K562 (cell line): ENCODE measurements around the gene CCN5. TPM values are rescaled to one million over a fixed set of nuclear protein-coding genes. Genes with fewer than 3 reads are reported as not detected.

Source experiments
- ARID3A ChIP-seq: IDR thresholded peaks from 2 replicates; pipeline ENCODE4 v1.6.1; 2012; ENCODE audit warnings: low read depth, low read length, improper control_type of control experiment, borderline replicate concordance
- CBFA2T3 ChIP-seq: fragments of 450-650 bp; IDR thresholded peaks from 2 replicates; pipeline ENCODE4 v1.6.1; 2017
- EZH2 ChIP-seq: IDR thresholded peaks from 2 replicates; pipeline ENCODE4 v1.6.1; 2012; ENCODE audit warnings: low read depth, mild to moderate bottlenecking, inconsistent platforms, low read length, borderline replicate concordance
- MEF2A ChIP-seq: IDR thresholded peaks from 2 replicates; pipeline ENCODE4 v1.6.1; 2011; ENCODE audit warnings: low read depth, mild to moderate bottlenecking, low read length, moderate library complexity; ENCODE audit not compliant: control insufficient read depth
- MITF ChIP-seq: IDR thresholded peaks from 2 replicates; pipeline ENCODE4 v1.6.1; 2014; ENCODE audit warnings: antibody characterized with exemption
- RAD51 ChIP-seq: fragments of 450-650 bp; IDR thresholded peaks from 2 replicates; pipeline ENCODE4 v1.7.1; 2016; ENCODE audit warnings: low read depth, mild to moderate bottlenecking, borderline replicate concordance
- SAFB ChIP-seq: fragments of 200-400 bp; formaldehyde crosslinking; IDR thresholded peaks from 2 replicates; pipeline ENCODE4 v1.6.1; 2017; ENCODE audit warnings: low read depth, low read length, borderline replicate concordance
- SAP30 ChIP-seq: fragments of 200-600 bp; sonication (generic); IDR thresholded peaks from 2 replicates; pipeline ENCODE4 v1.6.1; 2012; ENCODE audit warnings: borderline replicate concordance, low read depth, mild to moderate bottlenecking, moderate library complexity, low read length, control low read depth, inconsistent platforms; ENCODE audit not compliant: insufficient read depth, poor library complexity, severe bottlenecking
- SMARCB1 ChIP-seq: IDR thresholded peaks from 2 replicates; pipeline ENCODE4 v1.6.1; 2011; ENCODE audit warnings: improper control_type of control experiment, low read depth; ENCODE audit not compliant: insufficient read length
- TCF7 ChIP-seq: sonication (generic); IDR thresholded peaks from 2 replicates; pipeline ENCODE4 v1.6.1; 2016; ENCODE audit warnings: antibody characterized with exemption, borderline replicate concordance
- TFE3 ChIP-seq: fragments of 450-650 bp; formaldehyde crosslinking; IDR thresholded peaks from 2 replicates; pipeline ENCODE4 v1.4.0; 2020; ENCODE audit warnings: mild to moderate bottlenecking, mixed read lengths
- XRCC4 ChIP-seq: IDR thresholded peaks from one replicate; pipeline ENCODE4 v1.6.1; 2011; ENCODE audit not compliant: insufficient read depth, insufficient read length; ENCODE audit errors: extremely low read depth
- ZC3H4 ChIP-seq: sonication (generic); formaldehyde crosslinking; IDR thresholded peaks from 2 replicates; pipeline ENCODE4 v1.9.0; 2021; ENCODE audit warnings: missing genetic modification reagents, borderline replicate concordance
- ZNF280A ChIP-seq: fragments of 450-650 bp; IDR thresholded peaks from 2 replicates; pipeline ENCODE4 v1.6.1; 2018; ENCODE audit warnings: mild to moderate bottlenecking, low read depth; ENCODE audit not compliant: partially characterized antibody
- ZNF655 ChIP-seq: fragments of 250-450 bp; sonication (Bioruptor Pico); IDR thresholded peaks from 2 replicates; pipeline ENCODE4 v1.5.0; 2021
- ZNF740 ChIP-seq, 3 experiments: fragments of 200-800 bp in 1 of 3; sonication (Bioruptor generic) in 1 of 3; sonication (generic) in 1 of 3; formaldehyde crosslinking in 1 of 3; IDR thresholded peaks; 2 replicates each; pipeline versions ENCODE4 v1.6.1 to v1.8.0; 2016 to 2022; ENCODE audit warnings: mild to moderate bottlenecking in 2 of 3, missing compliant biosample characterization in 2 of 3, missing genetic modification characterization in 2 of 3, missing genetic modification reagents in 1 of 3
- ZNF75A ChIP-seq: fragments of 450-650 bp; formaldehyde crosslinking; IDR thresholded peaks from 2 replicates; pipeline ENCODE4 v1.4.0; 2020; ENCODE audit warnings: mild to moderate bottlenecking
- polyA plus RNA-seq, 8 experiments: library from polyadenylated mRNA; depleted of rRNA in 4 of 8; stranded (reverse) in 5 of 8; unstranded in 3 of 8; fragments of >200 nt; fragmentation: Nextera tagmentation in 2 of 8; fragmentation: Illumina TruSeq in 1 of 8; extraction: Ambion mirVana in 2 of 8; extraction: Trizol in 1 of 8; gene quantifications; 2 replicates each; pipeline versions ENCODE4 v1.2.1 to v1.2.3, GENCODE V29; 2011 to 2014; ENCODE audit warnings: inconsistent platforms in 1 of 8, missing spikeins in 1 of 8
- total RNA-seq, 7 experiments: library from RNA; depleted of rRNA in 6 of 7; stranded (reverse); fragments of >200 nt in 6 of 7; fragmentation: Illumina TruSeq in 2 of 7; extraction: Trizol in 2 of 7; gene quantifications; 2 replicates each; pipeline versions ENCODE4 v1.2.1 to v1.2.3, GENCODE V29; 2011 to 2021; ENCODE audit warnings: low replicate concordance in 1 of 7

The CCN5 gene
- total and polyA plus RNA-seq, 9 of the 15 experiments (the other 6 are each of a cell fraction or from before 2014, with no cell fraction given): not detected

GRCh38 chr20:44736170-44737021 is 21.2 kb downstream of the CCN5 start (continued):
- no peak for TF ChIP-seq SAFB
- peak; percentile 31; the same call in 1 of the 2 replicates for TF ChIP-seq TFE3
- TF ChIP-seq MITF: no peak
- TF ChIP-seq ZNF655 (CRISPR knock-in tag): no peak
- no peak for TF ChIP-seq ARID3A
- peak; percentile 90 for TF ChIP-seq RAD51
- TF ChIP-seq ZC3H4 (CRISPR knock-in tag): no peak
- no peak for TF ChIP-seq SMARCB1
- no peak for TF ChIP-seq ZNF280A
- no peak for TF ChIP-seq SAP30
- no peak for TF ChIP-seq ZNF75A (CRISPR knock-in tag)
- TF ChIP-seq CBFA2T3: no peak
- TF ChIP-seq XRCC4: no peak
- no peak for TF ChIP-seq MEF2A
- TF ChIP-seq TCF7: no peak
- no peak for TF ChIP-seq EZH2
- no peak for TF ChIP-seq ZNF740 (CRISPR knock-in tag; IDR thresholded peaks at IDR 0.05)
- TF ChIP-seq ZNF740 (tag; IDR thresholded peaks at IDR 0.05): no peak; a peak in 1 of 4 replicates
